Measurements from ENCODE around the gene NMNAT2.
"Not testable (repeated sequence)": the region's sequence is repeated elsewhere in the genome, so short reads cannot be mapped to it uniquely, and the experiment has no call there.

Gene NMNAT2

DNA sequence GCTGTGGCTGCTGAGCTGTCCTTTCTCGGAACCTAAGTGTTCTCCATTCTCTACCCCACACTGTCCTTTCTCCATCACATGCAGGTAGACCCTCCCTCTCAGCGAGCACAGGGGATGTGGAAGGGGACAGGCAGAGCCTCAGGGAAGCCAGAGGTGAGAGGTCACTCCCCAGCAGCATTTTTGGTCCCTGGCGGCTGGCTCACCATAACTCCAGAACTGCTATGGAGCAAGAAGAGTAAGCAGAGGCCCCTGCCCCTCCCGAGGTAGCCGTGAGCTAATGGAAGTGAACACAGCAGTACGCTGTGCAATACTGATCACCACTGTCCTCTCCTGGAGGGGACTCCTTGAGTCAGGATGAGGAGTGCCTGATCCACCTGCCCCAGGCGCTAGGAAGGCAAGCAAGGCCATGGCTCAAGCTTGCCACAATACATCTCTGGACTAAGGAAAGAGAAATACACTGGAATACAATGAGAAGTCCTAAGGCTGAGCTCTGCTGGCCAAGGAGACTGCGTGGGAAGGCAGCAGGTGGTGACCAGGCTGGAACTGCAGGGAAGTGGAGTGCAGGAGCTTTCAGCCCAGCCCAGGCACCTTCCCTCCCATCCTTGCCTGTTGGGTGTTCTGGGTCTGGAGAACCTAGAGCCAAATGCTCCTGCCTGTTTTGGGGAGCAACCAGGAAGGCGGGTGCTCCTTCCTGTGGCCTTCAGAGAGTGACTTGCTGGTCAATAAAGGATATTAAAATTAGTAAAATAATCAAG lies 135.9 kb downstream of the NMNAT2 start:
- no peak for DNase-seq

DNA sequence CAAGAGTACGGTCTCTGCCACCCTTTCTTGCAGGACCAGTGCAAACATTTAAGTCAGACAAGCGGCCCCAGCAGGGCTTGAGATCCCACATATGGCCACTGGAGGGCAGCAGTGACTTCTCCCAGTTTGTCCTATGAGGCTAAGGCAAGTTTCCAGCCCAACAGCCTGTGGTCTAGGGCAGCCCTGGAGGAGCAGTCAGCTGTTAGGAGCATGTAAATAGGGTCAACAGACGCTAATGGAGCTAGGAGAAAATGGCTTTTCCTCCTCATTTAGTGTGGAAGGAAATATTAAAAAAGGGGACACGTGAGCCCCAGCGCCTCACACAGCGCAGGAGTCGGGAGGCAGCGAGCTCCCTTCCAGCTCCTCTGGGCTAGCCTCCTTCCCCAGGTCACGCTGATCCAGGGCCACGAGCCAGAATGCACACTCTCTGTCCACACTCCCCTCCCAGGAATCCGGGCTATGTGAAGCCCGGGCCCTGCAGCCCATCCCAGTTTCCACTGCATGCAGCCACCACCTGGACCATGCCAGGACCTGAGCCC lies 136.6 kb downstream of the NMNAT2 start:
- DNase-seq = peak; percentile 43 to 69

- no peak for DNase-seq
Observed at GRCh38 chr1:183281039-183281438, 137.1 kb downstream of the NMNAT2 start.

DNA sequence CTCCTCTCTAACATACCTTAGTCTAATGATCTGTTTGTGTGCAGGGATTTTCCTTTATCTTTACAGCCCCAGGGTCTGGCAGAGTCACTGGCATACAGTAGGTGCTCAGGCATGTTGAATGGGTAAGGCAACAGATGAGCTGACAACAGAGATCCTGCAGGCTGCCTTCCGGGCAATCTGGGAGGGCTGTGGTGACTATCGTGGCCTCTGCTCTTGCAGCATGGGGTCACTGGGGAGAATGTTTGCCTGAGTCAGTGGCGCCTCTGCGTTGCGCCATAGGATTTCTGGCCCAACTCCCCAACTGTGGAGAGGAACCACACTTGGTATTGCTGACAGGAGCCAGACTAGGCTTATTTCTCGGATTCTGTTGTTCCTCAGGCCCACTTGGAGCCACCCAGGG lies 138.3 kb downstream of the NMNAT2 start:
- no peak for DNase-seq

GRCh38 chr1:183278739-183279591 lies 139.2 kb downstream of the NMNAT2 start:
- DNase-seq = no peak

DNA sequence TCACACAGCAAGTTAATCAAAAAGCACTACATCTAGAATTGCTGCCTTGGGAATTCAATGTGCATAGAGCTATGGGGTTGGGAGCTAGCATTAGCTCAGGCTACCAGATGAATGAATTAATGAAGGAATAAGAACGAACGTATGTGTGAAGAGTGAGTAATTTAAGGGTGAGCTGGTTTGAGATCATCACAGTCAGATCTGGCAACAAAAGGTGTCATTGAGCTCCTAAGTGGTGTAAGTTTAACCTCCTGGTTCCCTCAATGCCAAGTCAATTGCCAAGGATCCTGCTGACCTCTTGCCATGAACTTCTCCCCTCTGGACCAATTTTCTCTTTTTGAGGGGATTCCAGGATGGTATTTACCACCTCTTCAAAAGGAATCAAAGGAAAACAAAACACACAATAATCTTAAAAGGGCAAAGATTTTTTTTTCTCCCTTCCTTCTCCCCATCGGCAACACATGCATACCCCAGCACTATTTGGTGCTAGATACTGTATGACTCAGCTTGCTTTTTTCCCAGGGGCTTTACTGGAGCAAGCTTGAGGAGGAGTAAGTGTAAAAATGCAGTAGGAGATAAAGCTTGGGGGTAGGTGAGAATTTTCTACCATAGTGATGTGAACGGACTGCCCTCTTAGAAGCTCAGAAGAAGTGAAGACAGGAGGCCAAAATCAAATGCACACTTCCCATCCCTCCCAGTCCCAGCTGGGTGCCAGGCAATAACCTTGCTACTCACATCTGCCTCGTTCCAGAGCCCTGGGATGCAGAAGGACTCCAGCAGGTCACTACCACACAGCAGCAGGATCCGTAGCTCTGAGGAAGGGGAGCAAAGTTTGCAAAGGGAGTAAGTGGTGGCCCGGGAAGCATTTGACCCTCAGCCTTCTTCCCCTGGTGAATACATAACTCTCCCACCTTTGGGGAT lies 140.1 kb downstream of the NMNAT2 start:
- DNase-seq = no peak

DNA sequence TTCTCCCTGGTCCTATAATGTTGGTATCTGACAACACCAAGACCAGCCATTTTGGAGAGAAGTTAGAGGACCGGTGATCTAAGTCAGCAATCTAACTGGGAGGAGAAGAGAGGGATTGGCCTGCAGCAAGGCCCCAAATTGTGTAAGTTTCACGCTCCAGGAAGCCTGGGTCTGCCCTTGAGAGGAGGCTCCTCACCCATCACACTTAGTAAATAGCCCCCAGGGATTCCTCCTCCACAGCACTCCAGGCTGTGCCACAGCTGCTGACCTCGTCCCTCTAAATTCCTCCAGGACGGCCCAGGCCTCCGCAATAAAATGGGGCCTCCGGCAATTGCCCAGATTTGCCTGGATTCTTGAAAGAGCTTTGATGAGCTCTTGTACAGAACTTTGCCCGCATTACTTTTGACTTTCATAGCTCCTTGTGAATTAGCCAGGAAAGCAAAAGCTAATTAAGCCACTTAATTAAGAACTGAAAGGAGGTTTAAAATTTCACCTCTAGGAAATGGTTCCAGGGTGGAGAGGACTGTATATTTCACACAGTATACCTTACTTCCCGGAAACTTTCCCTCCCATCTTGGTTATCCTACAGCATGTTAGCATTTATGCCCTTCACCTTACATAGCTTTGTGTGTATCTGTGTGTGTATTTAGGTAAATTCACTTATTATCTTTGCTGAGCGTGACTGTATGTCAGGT lies 141.6 kb downstream of the NMNAT2 start:
- no peak for DNase-seq

- no peak for DNase-seq
Observed at GRCh38 chr1:183275322-183275721, 142.9 kb downstream of the NMNAT2 start.

DNA sequence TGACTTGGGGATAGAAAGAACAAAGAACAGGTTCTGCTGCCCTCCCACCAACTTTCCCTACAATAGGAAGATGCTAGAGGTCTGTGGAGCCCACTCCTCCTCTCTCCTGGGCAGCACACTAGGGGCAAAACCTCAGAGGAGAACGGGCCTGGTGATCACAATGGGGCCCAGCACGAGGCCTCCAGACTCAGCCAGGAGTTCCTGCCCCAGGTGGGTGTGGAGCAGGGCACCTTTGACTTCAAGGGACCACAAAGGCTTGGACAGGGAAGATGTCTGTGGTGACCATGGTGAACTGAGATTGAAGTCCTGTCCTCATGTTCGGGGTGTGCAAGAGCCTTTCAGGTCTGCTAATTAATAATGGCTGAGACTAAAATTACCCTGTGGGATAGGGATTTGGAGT lies 143.3 kb downstream of the NMNAT2 start:
- no peak for DNase-seq

DNA sequence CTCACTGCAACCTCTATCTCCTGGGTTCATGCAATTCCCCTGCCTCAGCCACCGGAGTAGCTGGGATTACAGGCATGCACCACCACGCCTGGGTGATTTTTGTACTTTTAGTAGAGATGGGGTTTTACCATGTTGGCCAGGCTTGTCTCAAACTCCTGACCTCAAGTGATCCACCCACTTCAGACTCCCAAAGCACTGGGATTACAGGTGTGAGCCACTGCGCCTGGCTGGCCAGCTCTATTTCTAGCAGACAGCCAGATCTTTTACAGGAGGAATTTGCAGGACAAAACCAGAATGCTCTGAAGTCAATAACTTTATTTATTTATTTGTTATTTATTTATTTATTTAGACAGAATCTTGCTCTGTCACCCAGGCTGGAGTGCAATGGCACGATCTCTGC lies 144.2 kb downstream of the NMNAT2 start:
- DNase-seq = not testable (repeated sequence)

DNA sequence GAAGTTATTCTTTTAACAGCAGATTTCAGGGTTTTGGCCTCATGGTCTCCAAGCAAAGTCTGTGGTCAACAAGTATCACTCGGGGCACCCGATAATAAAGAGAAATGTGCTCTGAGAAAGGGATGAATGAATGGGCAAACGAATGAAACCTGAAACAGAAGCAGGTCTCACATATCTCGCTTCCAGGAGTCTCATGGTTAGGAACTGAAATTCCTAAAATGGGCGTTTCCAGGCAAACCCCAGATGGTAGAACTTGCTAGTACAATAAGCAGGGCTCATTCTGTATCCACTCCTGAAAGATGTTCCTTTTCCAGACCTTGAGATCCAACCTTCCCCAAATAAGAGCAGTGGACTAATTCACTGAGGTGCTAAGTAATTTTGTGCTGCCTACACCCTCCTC lies 144.9 kb downstream of the NMNAT2 start:
- no peak for DNase-seq

GRCh38 chr1:183272390-183272848 lies 145.8 kb downstream of the NMNAT2 start:
- no peak for DNase-seq

DNA sequence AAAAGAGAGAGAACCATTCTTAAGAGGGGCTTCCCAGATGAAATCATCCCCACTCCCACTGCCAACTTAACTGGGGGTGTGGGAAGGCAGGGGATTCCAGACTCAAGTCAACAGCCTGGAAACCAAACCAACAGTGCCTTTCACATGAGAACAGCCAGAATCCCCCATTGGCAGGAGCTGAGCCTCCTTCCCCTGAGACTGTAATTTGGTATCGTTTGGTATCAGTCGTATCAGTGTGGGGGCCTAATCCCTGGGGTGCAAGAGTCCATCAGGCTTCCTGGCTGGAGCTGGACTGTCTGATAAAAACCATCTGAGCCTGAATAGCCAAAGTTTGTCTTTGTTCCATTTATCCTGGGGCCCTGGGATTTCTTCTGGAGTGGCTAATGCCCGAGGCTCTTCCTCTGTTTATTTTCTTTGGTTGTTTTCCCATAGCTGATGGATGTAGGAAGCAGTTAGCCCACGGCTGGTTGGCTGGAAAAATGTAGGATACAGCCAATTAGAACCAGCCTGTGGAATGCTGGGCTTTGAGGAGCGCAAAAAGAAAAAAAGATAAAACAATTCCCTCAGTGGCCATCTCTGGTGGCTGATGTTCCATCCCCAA lies 147.5 kb downstream of the NMNAT2 start:
- no peak for DNase-seq

- no peak for DNase-seq
Observed at GRCh38 chr1:183267646-183268431, 150.3 kb downstream of the NMNAT2 start.

DNA sequence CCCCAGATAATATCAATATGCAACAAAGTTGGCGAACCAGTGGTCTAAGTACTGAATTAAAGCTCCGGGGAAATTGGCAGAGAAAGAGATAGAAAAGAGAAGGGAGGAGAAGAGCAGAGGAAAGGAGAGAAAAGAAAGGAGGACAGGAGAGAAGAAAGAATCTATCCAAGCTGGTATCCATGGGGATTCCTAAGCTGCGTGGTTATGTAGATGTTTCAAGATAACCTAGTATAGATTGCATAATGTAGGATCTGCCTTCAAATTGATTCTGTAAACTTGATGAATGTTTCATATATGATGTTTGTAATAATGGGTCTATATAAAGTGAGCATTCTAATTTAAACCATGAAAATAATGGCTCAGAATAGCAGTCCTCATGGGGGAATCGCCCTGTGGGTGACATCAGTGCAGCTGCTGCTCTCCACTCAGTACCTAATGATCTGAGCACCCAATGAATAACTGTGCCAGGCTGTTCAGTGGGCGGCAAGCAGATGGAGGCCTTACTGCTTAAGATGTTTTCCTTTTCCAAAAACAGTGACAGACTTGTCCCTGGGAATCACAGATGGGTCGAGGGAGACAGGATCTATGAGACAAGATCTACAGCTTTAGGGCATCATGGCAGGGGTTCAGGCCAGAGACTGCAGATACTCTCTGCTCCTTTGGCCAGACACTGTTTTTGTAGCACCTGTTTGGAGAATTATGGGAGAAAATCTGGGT lies 154.1 kb downstream of the NMNAT2 start:
- no peak for DNase-seq

DNA sequence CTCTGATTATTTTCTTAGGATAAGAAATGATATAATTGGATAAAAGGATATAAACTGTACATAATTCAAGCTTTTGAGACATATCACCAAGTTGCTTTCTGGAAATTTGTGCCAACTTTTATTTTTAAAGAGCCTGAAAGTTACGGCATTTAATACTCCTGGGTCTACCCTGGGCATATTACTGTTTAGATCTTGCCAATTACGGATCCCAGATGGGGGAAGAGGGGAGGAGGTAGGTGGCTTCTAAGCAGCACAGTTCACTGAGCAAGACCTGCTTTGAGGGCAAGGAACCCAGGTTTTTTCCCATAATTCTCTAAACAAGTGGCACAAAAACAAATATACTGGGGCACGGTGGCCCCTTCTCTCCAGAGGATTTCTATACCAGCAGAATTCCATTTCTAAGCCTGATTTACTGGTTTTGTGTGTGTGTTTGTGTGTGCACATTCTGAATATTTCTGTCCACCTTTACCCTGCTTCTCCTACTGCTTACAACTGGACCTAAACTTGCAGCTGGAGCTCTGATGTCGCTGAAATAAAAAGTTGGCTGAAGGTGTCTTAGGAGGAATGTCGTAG lies 155.5 kb downstream of the NMNAT2 start:
- DNase-seq = no peak

DNA sequence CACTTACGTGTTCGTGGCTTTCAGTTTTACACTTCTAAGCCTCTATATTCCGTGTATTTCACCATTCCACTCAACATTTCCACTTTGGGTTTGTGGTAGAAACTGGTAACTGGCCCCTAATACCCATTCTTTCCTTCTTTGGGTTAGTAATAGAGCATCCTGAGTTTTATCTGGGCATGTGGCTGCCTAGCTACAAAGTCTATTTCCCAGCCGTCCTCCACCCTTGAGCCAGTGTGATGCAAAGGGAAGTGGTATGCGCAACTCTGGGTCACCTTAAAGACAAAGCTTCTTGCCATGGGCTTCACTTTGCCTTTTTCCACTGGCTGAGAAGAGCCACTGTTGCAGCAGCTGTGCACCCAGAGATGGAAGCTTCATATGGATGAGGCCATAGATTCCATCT lies 158.3 kb downstream of the NMNAT2 start:
- no peak for DNase-seq

DNA sequence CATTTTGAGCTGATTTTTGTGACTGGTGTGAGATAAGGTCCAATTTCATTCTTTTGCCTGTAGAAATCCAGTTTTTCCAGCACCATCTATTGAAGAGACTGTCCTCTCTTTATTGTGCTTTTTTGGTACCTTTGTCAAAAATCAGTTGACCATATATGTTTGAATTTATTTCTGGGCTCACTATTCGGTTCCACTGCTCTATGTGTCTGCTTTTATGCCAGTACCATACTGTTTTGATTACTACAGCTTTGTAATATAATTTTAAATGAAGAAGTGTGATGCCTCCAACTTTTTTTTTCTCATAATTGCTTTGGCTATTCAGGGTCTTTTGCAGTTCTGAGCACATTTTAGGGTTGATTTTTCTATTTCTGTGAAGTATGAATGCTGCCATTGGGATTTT lies 163.1 kb downstream of the NMNAT2 start:
- DNase-seq = no peak

GRCh38 chr1:183251959-183252450 lies 166.2 kb downstream of the NMNAT2 start:
- no peak for DNase-seq

Data from activated CD4-positive, alpha-beta T cell treated with anti-CD3 and anti-CD28 coated beads for 4 hours (primary cell).